Measurements from ENCODE around the gene ARHGEF16. TPM values are rescaled to one million over a fixed set of nuclear protein-coding genes. Genes with fewer than 3 reads are reported as not detected.
A peak's percentile ranks its signal among the peaks of the same experiment; 100 is the strongest.

The ARHGEF16 gene
- total RNA-seq, 2 experiments from 2014 or later = not detected

GRCh38 chr1:3475839-3476573, 21.5 kb downstream of the ARHGEF16 start:
- Mint-ChIP-seq H3K4me1 (no peaks in the 10 kb centered on the region), H3K9me3 (no peaks in the 10 kb centered on the region), H3K36me3 (no peaks in the 10 kb centered on the region), H3K27me3 (no peaks in the 10 kb centered on the region), H3K4me3 (no peak overlapping the region), H3K27ac (no peak overlapping the region)
- POLR2A ChIA-PET = no interaction called here
- no peak for DNase-seq
- no peak for ATAC-seq (ENCODE audit: low read depth)

DNA sequence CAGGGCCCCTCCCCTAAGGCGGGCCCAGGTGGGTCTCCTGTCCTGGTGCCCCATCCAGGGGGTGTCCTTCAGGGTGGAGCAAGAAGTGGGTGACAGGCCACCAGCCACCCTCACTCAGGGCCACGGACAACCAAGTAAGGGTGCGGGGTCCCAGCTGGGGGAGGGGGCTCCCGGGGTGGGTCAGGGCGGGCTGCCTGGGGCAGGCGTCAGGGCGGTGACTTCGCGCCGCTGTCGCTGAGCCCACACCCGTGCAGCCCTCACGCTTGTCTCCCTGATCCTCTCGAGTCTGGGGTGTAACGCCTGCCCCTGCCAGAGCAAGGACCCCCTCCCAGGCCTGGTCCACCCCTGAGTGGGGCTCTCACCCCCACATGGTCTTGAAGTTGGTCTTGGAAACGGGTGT, 22.2 kb downstream of the ARHGEF16 start:
- H3K4me3 Mint-ChIP-seq = no peak overlapping the region
- no peaks in the 10 kb centered on the region for H3K4me1 Mint-ChIP-seq
- POLR2A ChIA-PET = no interaction called here
- no peaks in the 10 kb centered on the region for H3K9me3 Mint-ChIP-seq
- DNase-seq (no peak), ATAC-seq (ENCODE audit: low read depth) (no peak)
- H3K27ac Mint-ChIP-seq = no peak overlapping the region
- H3K36me3 Mint-ChIP-seq = no peaks in the 10 kb centered on the region
- no peaks in the 10 kb centered on the region for H3K27me3 Mint-ChIP-seq

GRCh38 chr1:3477241-3477995, 23.0 kb downstream of the ARHGEF16 start:
- Mint-ChIP-seq H3K27ac (no peak overlapping the region), H3K4me1 (no peaks in the 10 kb centered on the region), H3K9me3 (no peaks in the 10 kb centered on the region), H3K36me3 (no peaks in the 10 kb centered on the region), H3K27me3 (no peaks in the 10 kb centered on the region), H3K4me3 (no peak overlapping the region)
- no peak for ATAC-seq (ENCODE audit: low read depth)
- POLR2A ChIA-PET = no interaction called here
- DNase-seq = no peak

GRCh38 chr1:3478187-3478586, 23.7 kb downstream of the ARHGEF16 start:
- POLR2A ChIA-PET = no interaction called here
- H3K9me3 Mint-ChIP-seq = no peaks in the 10 kb centered on the region
- no peak for ATAC-seq (ENCODE audit: low read depth)
- no peaks in the 10 kb centered on the region for H3K27me3 Mint-ChIP-seq
- H3K27ac Mint-ChIP-seq = no peak overlapping the region
- H3K4me1 Mint-ChIP-seq = no peaks in the 10 kb centered on the region
- H3K4me3 Mint-ChIP-seq = no peak overlapping the region
- DNase-seq = no peak
- no peaks in the 10 kb centered on the region for H3K36me3 Mint-ChIP-seq

- Mint-ChIP-seq H3K9me3 (no peaks in the 10 kb centered on the region), H3K27me3 (no peaks in the 10 kb centered on the region), H3K4me3 (no peak overlapping the region), H3K36me3 (no peaks in the 10 kb centered on the region), H3K27ac (no peak overlapping the region), H3K4me1 (no peaks in the 10 kb centered on the region)
- POLR2A ChIA-PET = no interaction called here
- ATAC-seq (ENCODE audit: low read depth) (no peak), DNase-seq (no peak)
Measured at GRCh38 chr1:3479511-3480368, 25.3 kb downstream of the ARHGEF16 start.

- POLR2A ChIA-PET = no interaction called here
- no peak for ATAC-seq (ENCODE audit: low read depth)
- no peak overlapping the region for H3K27ac Mint-ChIP-seq
- no peaks in the 10 kb centered on the region for H3K36me3 Mint-ChIP-seq
- DNase-seq = no peak
- H3K27me3 Mint-ChIP-seq = no peaks in the 10 kb centered on the region
- H3K4me1 Mint-ChIP-seq = no peaks in the 10 kb centered on the region
- H3K9me3 Mint-ChIP-seq = no peaks in the 10 kb centered on the region
- no peak overlapping the region for H3K4me3 Mint-ChIP-seq
Measured at GRCh38 chr1:3480369-3480719, 25.9 kb downstream of the ARHGEF16 start.

GRCh38 chr1:3481046-3481445, 26.6 kb downstream of the ARHGEF16 start:
- ATAC-seq (ENCODE audit: low read depth) (no peak), DNase-seq (no peak)
- POLR2A ChIA-PET = no interaction called here
- Mint-ChIP-seq H3K4me1 (no peaks in the 10 kb centered on the region), H3K27me3 (no peaks in the 10 kb centered on the region), H3K27ac (no peak overlapping the region), H3K4me3 (no peak overlapping the region), H3K9me3 (no peaks in the 10 kb centered on the region), H3K36me3 (no peaks in the 10 kb centered on the region)

GRCh38 chr1:3481836-3482375, 27.4 kb downstream of the ARHGEF16 start:
- no peaks in the 10 kb centered on the region for H3K36me3 Mint-ChIP-seq
- POLR2A ChIA-PET = no interaction called here
- no peak overlapping the region for H3K27ac Mint-ChIP-seq
- ATAC-seq (ENCODE audit: low read depth) = no peak
- DNase-seq = no peak
- no peaks in the 10 kb centered on the region for H3K27me3 Mint-ChIP-seq
- no peaks in the 10 kb centered on the region for H3K4me1 Mint-ChIP-seq
- no peaks in the 10 kb centered on the region for H3K9me3 Mint-ChIP-seq
- no peak overlapping the region for H3K4me3 Mint-ChIP-seq

GRCh38 chr1:3482378-3482849, 27.9 kb downstream of the ARHGEF16 start:
- POLR2A ChIA-PET = no interaction called here
- no peak for DNase-seq
- H3K36me3 Mint-ChIP-seq = no peaks in the 10 kb centered on the region
- H3K4me1 Mint-ChIP-seq = no peaks in the 10 kb centered on the region
- no peak overlapping the region for H3K4me3 Mint-ChIP-seq
- no peaks in the 10 kb centered on the region for H3K9me3 Mint-ChIP-seq
- ATAC-seq (ENCODE audit: low read depth) = peak; percentile 31
- no peak overlapping the region for H3K27ac Mint-ChIP-seq
- no peaks in the 10 kb centered on the region for H3K27me3 Mint-ChIP-seq

DNA sequence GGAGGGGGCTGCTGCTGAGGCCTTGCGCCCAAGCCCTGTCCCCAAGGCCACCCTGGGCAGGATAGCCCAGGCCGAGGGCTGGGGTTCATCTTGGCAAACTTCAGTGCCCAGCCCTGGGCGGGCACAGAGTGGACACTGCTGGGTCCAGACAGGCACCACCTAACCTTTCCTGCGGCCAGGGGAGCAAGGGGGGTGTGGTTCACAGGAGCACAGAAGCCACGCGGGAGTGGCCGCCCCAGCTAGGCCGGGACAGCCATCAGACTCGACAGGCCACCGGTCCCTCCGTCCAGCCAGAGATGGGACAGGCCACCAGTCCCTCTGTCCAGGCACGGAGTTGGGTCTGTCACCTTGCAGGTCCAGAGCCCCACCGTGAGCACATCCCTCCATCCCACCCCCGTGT, 28.9 kb downstream of the ARHGEF16 start:
- ATAC-seq (ENCODE audit: low read depth) (no peak), DNase-seq (no peak)
- POLR2A ChIA-PET = no interaction called here
- Mint-ChIP-seq H3K9me3 (no peaks in the 10 kb centered on the region), H3K27me3 (no peaks in the 10 kb centered on the region), H3K4me3 (no peak overlapping the region), H3K4me1 (no peaks in the 10 kb centered on the region), H3K27ac (no peak overlapping the region), H3K36me3 (no peaks in the 10 kb centered on the region)

DNA sequence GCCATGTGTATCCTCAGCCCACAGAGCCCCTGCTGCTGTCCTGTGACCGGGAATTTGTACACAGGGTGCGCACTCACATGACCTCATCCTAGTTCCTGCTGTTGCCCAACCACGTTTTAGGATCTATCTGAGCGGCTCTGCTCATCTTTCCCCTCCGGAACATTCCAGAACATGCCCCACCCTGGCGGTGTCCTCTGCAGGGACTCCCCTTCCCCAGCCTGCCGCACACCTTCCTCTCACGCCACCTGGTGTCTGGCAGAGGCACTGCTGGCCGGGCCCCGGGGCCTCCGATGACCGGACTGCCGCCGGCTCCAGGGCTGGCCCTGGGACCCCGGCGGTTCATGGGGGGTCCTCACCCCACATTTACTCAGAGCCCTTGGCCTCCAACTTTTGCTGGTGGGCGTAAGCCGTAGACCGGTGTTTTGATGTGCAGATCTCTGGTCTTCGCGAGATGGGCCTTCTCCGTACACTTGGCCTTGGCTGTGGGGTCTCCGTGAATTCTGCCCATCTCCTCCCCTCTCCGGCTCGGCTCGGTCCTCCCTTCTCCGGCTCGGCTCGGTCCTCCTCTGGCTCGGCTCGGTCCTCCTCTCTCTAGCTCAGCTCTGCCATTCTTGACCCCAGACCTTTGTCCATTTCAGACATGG, 29.5 kb downstream of the ARHGEF16 start:
- POLR2A ChIA-PET = no interaction called here
- ATAC-seq (ENCODE audit: low read depth) (peak; percentile 30), DNase-seq (peak; percentile 65)
- Mint-ChIP-seq H3K36me3 (peaks cover under 1% of the 10 kb centered on the region), H3K27ac (no peak overlapping the region), H3K27me3 (no peaks in the 10 kb centered on the region), H3K4me3 (no peak overlapping the region), H3K9me3 (peaks cover 1% of the 10 kb centered on the region), H3K4me1 (no peaks in the 10 kb centered on the region)

- DNase-seq (no peak), ATAC-seq (ENCODE audit: low read depth) (no peak)
- H3K27me3 Mint-ChIP-seq = no peaks in the 10 kb centered on the region
- H3K4me3 Mint-ChIP-seq = no peak overlapping the region
- POLR2A ChIA-PET = no interaction called here
- H3K27ac Mint-ChIP-seq = no peak overlapping the region
- peaks cover 1% of the 10 kb centered on the region for H3K36me3 Mint-ChIP-seq
- peaks cover 3% of the 10 kb centered on the region for H3K9me3 Mint-ChIP-seq
- H3K4me1 Mint-ChIP-seq = no peaks in the 10 kb centered on the region
Measured at GRCh38 chr1:3485016-3485415, 30.6 kb downstream of the ARHGEF16 start.

DNA sequence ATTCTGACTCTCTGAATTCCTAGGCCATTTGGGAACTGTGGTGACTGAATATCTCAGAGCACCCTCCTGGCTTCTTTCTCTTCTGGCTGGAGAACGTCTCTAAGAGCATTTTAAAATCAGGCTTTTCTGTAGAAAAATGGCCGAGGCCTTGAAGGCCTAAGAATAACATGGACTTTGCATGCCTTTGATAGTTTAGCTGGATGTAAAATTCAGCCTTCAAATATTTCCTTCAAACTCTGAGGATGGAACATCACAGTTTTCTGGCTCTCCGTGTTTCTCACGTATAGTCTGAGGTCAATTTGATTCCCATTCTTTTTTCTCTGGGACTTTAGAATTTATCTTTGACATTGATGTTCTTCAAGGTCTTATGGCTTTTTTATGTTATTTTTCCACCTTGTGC, 34.0 kb downstream of the ARHGEF16 start:
- Mint-ChIP-seq H3K4me3 (no peak overlapping the region), H3K27ac (no peak overlapping the region), H3K27me3 (no peaks in the 10 kb centered on the region), H3K4me1 (peaks cover 4% of the 10 kb centered on the region), H3K36me3 (peaks cover 1% of the 10 kb centered on the region), H3K9me3 (peaks cover 3% of the 10 kb centered on the region)
- no peak for DNase-seq
- ATAC-seq (ENCODE audit: low read depth) = no peak
- POLR2A ChIA-PET = no interaction called here

All from activated naive CD8-positive, alpha-beta T cell treated with anti-CD3 and anti-CD28 coated beads, Interleukin-2, amount 10 ng/mL, durations not matched to agents 7 days and 5 days (primary cell).